Tibial nerve (tissue), 3 donors: ENCODE measurements around the gene NNAT.

ENCODE experiments used
- POLR2A ChIP-seq, 2 donors: fragments of 450-650 bp; IDR thresholded peaks; one replicate each; pipeline ENCODE4 v1.6.1; 2017; ENCODE audit warnings: antibody characterized with exemption in 2 of 2, mild to moderate bottlenecking in 2 of 2, moderate library complexity in 2 of 2
- TF ChIP-seq, protein P1 (sequence below), 5 experiments: fragments of 200-600 bp in 3 of 5; fragments of 450-650 bp in 2 of 5; sonication (generic) in 3 of 5; IDR thresholded peaks; one replicate each; pipeline ENCODE4 v1.5.1; 2016 to 2019; ENCODE audit warnings: antibody characterized with exemption in 5 of 5, mild to moderate bottlenecking in 3 of 5, moderate library complexity in 2 of 5

DNA sequence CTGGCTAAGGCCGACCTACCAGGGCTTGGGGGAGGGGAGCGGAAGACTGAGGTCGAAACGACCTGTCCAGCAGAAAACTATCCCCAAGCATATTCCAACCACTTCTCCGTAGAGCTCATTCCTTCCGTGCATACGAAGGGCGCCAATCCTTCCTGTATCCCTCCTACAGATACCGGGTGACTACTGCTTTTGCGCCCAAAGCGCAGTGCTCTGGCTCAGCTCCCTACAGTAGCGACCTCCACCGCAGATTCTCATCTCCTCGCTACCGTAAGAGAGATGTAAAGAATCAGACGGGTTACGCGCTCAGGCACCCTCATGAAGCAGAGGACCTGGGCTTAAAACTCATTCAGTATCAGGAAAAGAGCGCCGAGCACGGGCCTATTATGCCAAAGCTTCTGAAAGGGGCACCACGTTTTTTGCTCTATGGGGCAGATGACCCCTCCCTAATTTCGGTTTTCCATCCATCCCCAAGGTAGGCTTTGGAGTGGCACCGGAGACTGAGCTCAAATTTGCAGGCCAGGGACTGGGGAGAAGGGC lies 563 bp upstream of the NNAT start:
- TF ChIP-seq, protein P1, sequence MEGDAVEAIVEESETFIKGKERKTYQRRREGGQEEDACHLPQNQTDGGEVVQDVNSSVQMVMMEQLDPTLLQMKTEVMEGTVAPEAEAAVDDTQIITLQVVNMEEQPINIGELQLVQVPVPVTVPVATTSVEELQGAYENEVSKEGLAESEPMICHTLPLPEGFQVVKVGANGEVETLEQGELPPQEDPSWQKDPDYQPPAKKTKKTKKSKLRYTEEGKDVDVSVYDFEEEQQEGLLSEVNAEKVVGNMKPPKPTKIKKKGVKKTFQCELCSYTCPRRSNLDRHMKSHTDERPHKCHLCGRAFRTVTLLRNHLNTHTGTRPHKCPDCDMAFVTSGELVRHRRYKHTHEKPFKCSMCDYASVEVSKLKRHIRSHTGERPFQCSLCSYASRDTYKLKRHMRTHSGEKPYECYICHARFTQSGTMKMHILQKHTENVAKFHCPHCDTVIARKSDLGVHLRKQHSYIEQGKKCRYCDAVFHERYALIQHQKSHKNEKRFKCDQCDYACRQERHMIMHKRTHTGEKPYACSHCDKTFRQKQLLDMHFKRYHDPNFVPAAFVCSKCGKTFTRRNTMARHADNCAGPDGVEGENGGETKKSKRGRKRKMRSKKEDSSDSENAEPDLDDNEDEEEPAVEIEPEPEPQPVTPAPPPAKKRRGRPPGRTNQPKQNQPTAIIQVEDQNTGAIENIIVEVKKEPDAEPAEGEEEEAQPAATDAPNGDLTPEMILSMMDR (IDR thresholded peaks at IDR 0.05): no peak
- TF ChIP-seq POLR2A (IDR thresholded peaks at IDR 0.05): no peak
